Esophagus squamous epithelium (tissue), 5 donors: ENCODE results near the gene APOL1. TPM values are rescaled to one million over a fixed set of nuclear protein-coding genes. Genes with fewer than 3 reads are reported as not detected.

ENCODE experiments used
- DNase-seq: peaks from one replicate; lab custom pipeline; 2025; lab: John Stamatoyannopoulos, UW
- H3K27ac ChIP-seq, 4 donors: fragments of 200-600 bp; sonication (generic); one replicate each; pipeline ENCODE4 v1.5.1; 2016 to 2019; ENCODE audit warnings: mild to moderate bottlenecking in 1 of 4
- H3K27me3 ChIP-seq, 4 donors: fragments of 200-600 bp; sonication (generic); 1 replicate in 3 of 4; 2 replicates in 1 of 4; pipeline versions ENCODE4 v1.5.1 to v1.6.0; 2017 to 2021; ENCODE audit warnings: antibody characterized with exemption in 1 of 4
- H3K36me3 ChIP-seq, 3 donors: fragments of 200-600 bp; sonication (generic); one replicate each; pipeline ENCODE4 v1.5.1; 2016 to 2019
- H3K4me1 ChIP-seq, 3 donors: fragments of 200-600 bp; sonication (generic); one replicate each; pipeline ENCODE4 v1.5.1; 2017 to 2019
- H3K4me3 ChIP-seq, 4 donors: fragments of 200-600 bp; sonication (generic); 1 replicate in 3 of 4; 2 replicates in 1 of 4; pipeline ENCODE4 v1.5.1; 2016 to 2019; ENCODE audit warnings: mild to moderate bottlenecking in 2 of 4, moderate library complexity in 1 of 4
- H3K9me3 ChIP-seq, 3 donors: fragments of 200-600 bp; sonication (generic); one replicate each; pipeline ENCODE4 v1.5.1; 2016 to 2019
- POLR2A ChIP-seq, 4 donors: fragments of 450-650 bp; IDR thresholded peaks; one replicate each; pipeline ENCODE4 v1.6.1; 2017; ENCODE audit warnings: antibody characterized with exemption in 4 of 4, mild to moderate bottlenecking in 4 of 4, moderate library complexity in 3 of 4
- WGBS, 2 donors: methylation state at CpG; one replicate each; pipeline ENCODE4 v1.1.5; 2018; 5-methylcytosine and 5-hydroxymethylcytosine counted together
- intact Hi-C: fragments of 100-400 bp; cut with DNase I; formaldehyde crosslinking; loops from one replicate; pipeline ENCODE4 v1.15.0; 2022
- total RNA-seq, 4 donors: library from RNA; depleted of rRNA; stranded (reverse); fragments of >200 nt; gene quantifications; one replicate each; pipeline ENCODE4 v1.1.0, GENCODE V29; 2016
- TF ChIP-seq, protein P1 (sequence below), 6 experiments: fragments of 450-650 bp in 4 of 6; fragments of 200-600 bp in 2 of 6; sonication (generic) in 2 of 6; IDR thresholded peaks; one replicate each; pipeline ENCODE4 v1.5.1; 2016 to 2019; ENCODE audit warnings: antibody characterized with exemption in 6 of 6, mild to moderate bottlenecking in 4 of 6, moderate library complexity in 4 of 6
- donor health status: DM: yes; HTN: yes; CAD: no.

APOL1 gene
- total RNA-seq, 4 donors from 2014 or later, result 8.4 to 49.3 (median 20.6) TPM

DNA sequence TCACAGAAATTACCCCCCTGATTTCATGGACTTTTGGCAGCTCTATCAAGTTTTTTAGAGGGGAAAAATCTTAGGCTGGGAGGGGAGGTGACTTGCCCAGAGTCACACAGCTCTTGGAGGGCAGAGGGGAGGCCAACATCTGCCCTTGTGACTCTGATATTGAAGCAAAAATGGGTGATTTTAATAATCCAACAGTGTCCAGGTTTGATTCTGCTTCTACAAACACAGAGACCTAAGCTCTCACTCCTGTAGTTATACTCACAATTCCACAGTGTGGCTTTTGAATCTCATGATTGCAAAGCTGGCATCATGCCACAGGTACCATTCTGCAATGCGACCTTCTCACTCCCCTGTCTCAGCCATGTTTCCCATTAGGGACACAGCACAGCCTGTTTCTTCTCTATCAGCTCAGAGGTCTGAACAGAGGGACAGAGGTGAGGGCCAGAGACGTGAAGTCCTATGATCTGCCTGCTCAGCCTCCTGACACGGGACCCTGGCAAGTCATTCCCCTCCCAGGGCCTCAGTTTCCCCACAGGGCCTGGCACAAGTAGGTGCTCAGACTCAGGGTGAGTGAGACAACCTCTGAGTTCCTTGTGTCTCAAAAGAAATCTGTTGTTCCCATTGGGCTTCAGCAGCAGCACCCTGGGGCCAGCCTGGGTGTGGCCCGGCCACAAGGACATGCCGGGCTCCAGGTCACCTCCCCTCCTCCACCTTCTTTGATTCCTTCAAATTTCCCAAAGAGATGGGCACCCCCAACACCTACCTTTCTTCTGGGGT lies 14.4 kb upstream of the APOL1 start:
- no peaks in the 10 kb centered on the region for H3K9me3 ChIP-seq
- WGBS, 2 donors, result 0 to 4% methylated on average over 3 to 5 of the region's 5 CpGs

DNA sequence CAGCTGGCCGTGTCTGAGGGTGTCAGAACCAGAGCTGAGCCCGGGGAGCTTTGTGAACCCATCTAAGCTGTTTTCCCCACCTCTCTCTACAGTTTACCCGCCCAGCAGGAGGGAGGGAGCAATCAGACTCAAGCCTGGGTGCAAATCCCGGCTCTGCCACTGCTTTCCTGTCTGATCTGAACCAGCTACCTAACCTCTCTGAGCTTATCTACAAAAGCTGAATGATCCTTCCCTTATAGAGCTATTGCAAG lies 13.9 kb upstream of the APOL1 start:
- intact Hi-C loops, result no loop called here
- H3K27me3 ChIP-seq, result no peaks in the 10 kb centered on the region
- 0% methylated on average over 4 of the region's 4 CpGs for WGBS, 2 donors

More for the DNA sequence above, 14.4 kb upstream of the APOL1 start:
- Histone ChIP-seq H3K36me3 (peaks cover 0 to 29% (median 0%) of the 10 kb centered on the region in 3 donors), H3K4me3 (peak overlapping the region; percentile 48 to 79 (median 60)), H3K27ac (peak overlapping the region; percentile 87 to 95 (median 90)), H3K27me3 (no peaks in the 10 kb centered on the region), H3K4me1 (peaks cover 27 to 55% (median 37%) of the 10 kb centered on the region in 3 donors)
- intact Hi-C loops, result no loop called here
- DNase-seq, result no peak
- TF ChIP-seq POLR2A (IDR thresholded peaks at IDR 0.05), result no peak
- TF ChIP-seq, protein P1, sequence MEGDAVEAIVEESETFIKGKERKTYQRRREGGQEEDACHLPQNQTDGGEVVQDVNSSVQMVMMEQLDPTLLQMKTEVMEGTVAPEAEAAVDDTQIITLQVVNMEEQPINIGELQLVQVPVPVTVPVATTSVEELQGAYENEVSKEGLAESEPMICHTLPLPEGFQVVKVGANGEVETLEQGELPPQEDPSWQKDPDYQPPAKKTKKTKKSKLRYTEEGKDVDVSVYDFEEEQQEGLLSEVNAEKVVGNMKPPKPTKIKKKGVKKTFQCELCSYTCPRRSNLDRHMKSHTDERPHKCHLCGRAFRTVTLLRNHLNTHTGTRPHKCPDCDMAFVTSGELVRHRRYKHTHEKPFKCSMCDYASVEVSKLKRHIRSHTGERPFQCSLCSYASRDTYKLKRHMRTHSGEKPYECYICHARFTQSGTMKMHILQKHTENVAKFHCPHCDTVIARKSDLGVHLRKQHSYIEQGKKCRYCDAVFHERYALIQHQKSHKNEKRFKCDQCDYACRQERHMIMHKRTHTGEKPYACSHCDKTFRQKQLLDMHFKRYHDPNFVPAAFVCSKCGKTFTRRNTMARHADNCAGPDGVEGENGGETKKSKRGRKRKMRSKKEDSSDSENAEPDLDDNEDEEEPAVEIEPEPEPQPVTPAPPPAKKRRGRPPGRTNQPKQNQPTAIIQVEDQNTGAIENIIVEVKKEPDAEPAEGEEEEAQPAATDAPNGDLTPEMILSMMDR (IDR thresholded peaks at IDR 0.05), result no peak

DNA sequence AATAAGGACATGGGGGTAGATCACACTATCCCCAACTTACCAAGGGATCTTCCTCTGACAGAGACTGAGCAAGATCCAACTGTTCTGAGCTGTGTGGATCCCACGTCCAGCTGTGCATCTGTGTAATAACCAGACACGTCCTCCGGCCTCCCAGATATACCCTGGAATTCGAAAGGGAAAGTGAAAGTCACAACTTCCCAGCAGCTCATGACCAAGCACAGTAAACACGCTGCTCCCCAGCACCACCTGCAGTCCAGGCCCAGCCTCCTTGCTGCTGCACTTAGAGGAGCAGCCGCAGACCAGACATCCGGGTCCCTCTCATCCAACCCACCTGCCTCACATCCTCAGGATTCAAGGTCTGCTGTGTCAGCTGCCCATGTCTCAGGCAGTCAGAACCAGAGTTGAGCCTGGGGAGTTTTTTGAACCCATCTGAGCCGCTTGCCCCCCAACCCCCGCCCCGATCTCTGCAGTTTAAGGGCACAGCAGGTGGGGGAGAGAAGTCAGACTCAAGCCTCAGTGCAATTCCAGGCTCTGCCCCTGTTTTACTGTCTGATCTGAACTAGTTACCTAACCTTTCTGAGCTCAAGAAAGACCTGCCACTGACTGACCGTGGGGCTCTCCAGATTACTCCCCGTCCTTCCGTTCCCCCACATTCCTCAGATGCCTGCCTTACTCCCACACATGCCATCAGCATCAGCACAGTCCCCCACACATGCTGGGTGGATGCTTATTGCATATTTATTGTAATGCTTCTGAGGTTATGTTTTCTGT lies 13.3 kb upstream of the APOL1 start, which contains the start of gene APOL2:
APOL2 (minus strand) TSS at position 127 of the 771 bp plus-strand sequence. CDS start 6,365 bp downstream, outside the sequence.
- Histone ChIP-seq H3K27ac (peak within 1 kb of the TSS; percentile 87 to 95 (median 90)), H3K36me3 (peaks cover 0 to 19% (median 0%) of the 10 kb centered on the region in 3 donors), H3K4me1 (peaks cover 27 to 61% (median 44%) of the 10 kb centered on the region in 3 donors), H3K9me3 (no peaks in the 10 kb centered on the region), H3K4me3 (peak within 1 kb of the TSS; percentile 48 to 79 (median 60)), H3K27me3 (no peaks in the 10 kb centered on the region)
- intact Hi-C loops, result no loop called here
- TF ChIP-seq POLR2A (IDR thresholded peaks at IDR 0.05), result peak in 3 of 4 donors; percentile 21 to 78 (median 66)
- TF ChIP-seq, protein P1 (IDR thresholded peaks at IDR 0.05), result peak; percentile 65 to 83 (median 69)
- DNase-seq, result peak; percentile 51
- 19 to 29% methylated on average over 6 to 11 of the region's 13 CpGs for WGBS, 2 donors

More for the DNA sequence above, 13.9 kb upstream of the APOL1 start:
- Histone ChIP-seq H3K36me3 (peaks cover 0 to 24% (median 0%) of the 10 kb centered on the region in 3 donors), H3K4me3 (peak overlapping the region; percentile 48 to 79 (median 60)), H3K4me1 (peaks cover 27 to 60% (median 39%) of the 10 kb centered on the region in 3 donors), H3K27ac (peak overlapping the region; percentile 87 to 95 (median 90)), H3K9me3 (no peaks in the 10 kb centered on the region)
- TF ChIP-seq, protein P1 (IDR thresholded peaks at IDR 0.05), result no peak
- no peak for TF ChIP-seq POLR2A (IDR thresholded peaks at IDR 0.05)
- DNase-seq, result no peak

DNA sequence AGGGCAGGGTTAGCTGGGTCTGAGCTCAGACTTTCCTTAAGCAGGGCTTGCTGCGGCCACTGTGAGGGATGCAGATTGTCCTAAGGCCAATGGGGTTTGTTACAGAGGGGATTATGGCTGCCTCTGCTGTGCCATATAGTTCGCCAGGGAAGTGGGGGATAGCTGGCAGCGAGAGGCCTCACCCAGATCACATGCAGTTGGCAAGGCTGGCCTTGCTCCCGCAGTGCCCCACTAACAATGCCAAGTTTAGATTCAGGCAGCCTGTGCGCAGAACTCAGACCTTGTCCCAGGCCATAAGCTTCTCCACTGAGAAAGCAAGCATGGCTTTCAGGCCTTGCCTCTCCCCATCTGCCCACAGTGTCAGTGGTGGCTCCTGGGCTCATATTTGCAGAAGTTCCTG lies 8.9 kb upstream of the APOL1 start:
- Histone ChIP-seq H3K27ac (peak overlapping the region in 3 of 4 donors; percentile 28 to 65 (median 64)), H3K36me3 (no peaks in the 10 kb centered on the region), H3K4me3 (no peak overlapping the region), H3K9me3 (no peaks in the 10 kb centered on the region), H3K27me3 (no peaks in the 10 kb centered on the region), H3K4me1 (peaks cover 0 to 29% (median 18%) of the 10 kb centered on the region in 3 donors)
- DNase-seq, result no peak
- intact Hi-C loops, result no loop called here
- TF ChIP-seq, protein P1 (IDR thresholded peaks at IDR 0.05), result no peak
- no peak for TF ChIP-seq POLR2A (IDR thresholded peaks at IDR 0.05)
- WGBS, 2 donors, result 79 to 100% methylated on average over 3 to 5 of the region's 5 CpGs
